Measurements from ENCODE around the gene TMX2. TPM values are rescaled to one million over a fixed set of nuclear protein-coding genes. Genes with fewer than 3 reads are reported as not detected.

The TMX2 gene
- polyA plus RNA-seq, 1 donor from 2014 or later, result 130 TPM

DNA sequence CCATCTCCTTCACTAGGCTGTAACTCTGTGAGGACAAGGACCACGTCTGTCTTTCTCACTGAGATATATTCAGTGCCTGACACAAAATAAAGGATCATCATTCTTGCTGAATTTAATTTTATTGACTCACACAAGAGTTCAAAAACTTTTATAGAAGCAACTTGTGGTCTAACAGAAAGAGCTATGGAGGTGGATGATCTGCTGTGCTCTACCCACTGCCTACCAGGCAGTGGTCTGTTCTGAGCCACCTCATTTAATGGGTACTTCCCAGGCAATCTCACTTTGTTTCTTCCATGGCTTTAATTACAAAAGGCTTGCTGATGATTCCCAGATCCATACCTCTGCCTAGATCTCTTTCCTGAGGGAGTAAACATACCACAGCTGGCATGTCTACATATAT, 34.5 kb downstream of the TMX2 start:
- no peaks in the 10 kb centered on the region for H3F3A ChIP-seq (ENCODE audit: insufficient read depth, low read length, poor library complexity, severe bottlenecking)
- H3K27me3 ChIP-seq (ENCODE audit: insufficient read depth, low read depth, low read length), result no peaks in the 10 kb centered on the region
- H3K36me3 ChIP-seq (ENCODE audit: insufficient read depth, low read length), result peaks cover 18% of the 10 kb centered on the region
- no peak overlapping the region for H3K27ac ChIP-seq (ENCODE audit: low read length)
- no peak overlapping the region for H3K4me3 ChIP-seq (ENCODE audit: low read length)
- no peak overlapping the region for H2AFZ ChIP-seq (ENCODE audit: low read depth, low read length)
- no peaks in the 10 kb centered on the region for H4K20me1 ChIP-seq (ENCODE audit: insufficient read depth)
- no peak overlapping the region for H3K9ac ChIP-seq (ENCODE audit: low read length)
- peaks cover 17% of the 10 kb centered on the region for H3K79me2 ChIP-seq (replicated peaks; ENCODE audit: insufficient read depth, low read length)
- no peak overlapping the region for H3K4me2 ChIP-seq (ENCODE audit: low read length)
- H3K9me2 ChIP-seq (ENCODE audit: insufficient read depth, low read length), result no peaks in the 10 kb centered on the region
- no peaks in the 10 kb centered on the region for H3K9me3 ChIP-seq (ENCODE audit: low read length)
- TF ChIP-seq RAD21 (conservative IDR thresholded peaks at IDR 0.05) (no peak), EP300 (conservative IDR thresholded peaks at IDR 0.05; ENCODE audit: poor library complexity, severe bottlenecking) (no peak), REST (IDR thresholded peaks at IDR 0.05; ENCODE audit: borderline replicate concordance) (no peak), MXI1 (conservative IDR thresholded peaks at IDR 0.05; ENCODE audit: poor library complexity, severe bottlenecking) (no peak), TAF1 (IDR thresholded peaks at IDR 0.05; ENCODE audit: low read depth) (no peak), CTCF (IDR thresholded peaks at IDR 0.05; ENCODE audit: poor library complexity, severe bottlenecking) (no peak), POLR2AphosphoS5 (IDR thresholded peaks at IDR 0.05) (no peak), EZH2 (IDR thresholded peaks at IDR 0.05; ENCODE audit: borderline replicate concordance, insufficient read depth, low read length, poor library complexity, severe bottlenecking) (no peak), SMC3 (conservative IDR thresholded peaks at IDR 0.05; ENCODE audit: poor library complexity) (no peak)

DNA sequence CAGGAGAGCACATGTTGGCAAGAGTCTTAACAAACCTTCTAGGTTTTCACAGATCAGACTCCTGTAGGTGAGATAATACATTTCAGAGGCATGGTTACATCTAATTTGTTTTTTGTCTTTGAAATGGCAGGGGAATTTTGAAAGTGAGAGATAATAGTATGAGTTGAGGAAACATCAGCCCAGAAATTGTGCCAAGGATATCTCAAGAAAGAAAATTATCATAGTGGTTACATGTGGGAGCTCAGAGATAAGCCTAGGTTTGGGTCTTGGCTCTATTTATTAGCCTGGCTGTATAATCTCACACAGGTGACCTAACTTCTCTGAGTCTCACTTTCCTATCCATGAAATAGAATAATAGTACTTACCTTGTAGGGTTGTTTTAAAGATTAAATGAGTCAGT, 38.8 kb downstream of the TMX2 start:
- Histone ChIP-seq H3K9me2 (ENCODE audit: insufficient read depth, low read length) (no peaks in the 10 kb centered on the region), H3F3A (ENCODE audit: insufficient read depth, low read length, poor library complexity, severe bottlenecking) (no peaks in the 10 kb centered on the region), H3K27ac (ENCODE audit: low read length) (no peak overlapping the region), H3K36me3 (ENCODE audit: insufficient read depth, low read length) (peaks cover 3% of the 10 kb centered on the region), H3K9me3 (ENCODE audit: low read length) (no peaks in the 10 kb centered on the region), H3K4me2 (ENCODE audit: low read length) (no peak overlapping the region), H3K4me3 (ENCODE audit: low read length) (no peak overlapping the region), H3K9ac (ENCODE audit: low read length) (no peak overlapping the region), H3K27me3 (ENCODE audit: insufficient read depth, low read depth, low read length) (no peaks in the 10 kb centered on the region), H2AFZ (ENCODE audit: low read depth, low read length) (no peak overlapping the region), H3K79me2 (replicated peaks; ENCODE audit: insufficient read depth, low read length) (no peaks in the 10 kb centered on the region), H4K20me1 (ENCODE audit: insufficient read depth) (no peaks in the 10 kb centered on the region)
- no peak for TF ChIP-seq RAD21 (conservative IDR thresholded peaks at IDR 0.05)
- no peak for TF ChIP-seq SMC3 (conservative IDR thresholded peaks at IDR 0.05; ENCODE audit: poor library complexity)
- TF ChIP-seq EZH2 (IDR thresholded peaks at IDR 0.05; ENCODE audit: borderline replicate concordance, insufficient read depth, low read length, poor library complexity, severe bottlenecking), result no peak
- no peak for TF ChIP-seq CTCF (IDR thresholded peaks at IDR 0.05; ENCODE audit: poor library complexity, severe bottlenecking)
- no peak for TF ChIP-seq EP300 (conservative IDR thresholded peaks at IDR 0.05; ENCODE audit: poor library complexity, severe bottlenecking)
- no peak for TF ChIP-seq TAF1 (IDR thresholded peaks at IDR 0.05; ENCODE audit: low read depth)
- TF ChIP-seq REST (IDR thresholded peaks at IDR 0.05; ENCODE audit: borderline replicate concordance), result no peak
- TF ChIP-seq MXI1 (conservative IDR thresholded peaks at IDR 0.05; ENCODE audit: poor library complexity, severe bottlenecking), result no peak
- no peak for TF ChIP-seq POLR2AphosphoS5 (IDR thresholded peaks at IDR 0.05)
